ENCODE data around the gene CTNND2.

The CTNND2 gene

GRCh38 chr5:11594021-11594420 lies 310.2 kb downstream of the CTNND2 start:
- in situ Hi-C loops (cut with HindIII; ENCODE audit: low pct_unique_long_range_greater_than_20kb, low sequenced_read_pairs) = no loop called here
- no peak for DNase-seq (ENCODE audit: low read depth in 1 of 2, low spot score in 1 of 2)
- TF ChIP-seq JUND (IDR thresholded peaks at IDR 0.05; ENCODE audit: low read depth) = no peak

DNA sequence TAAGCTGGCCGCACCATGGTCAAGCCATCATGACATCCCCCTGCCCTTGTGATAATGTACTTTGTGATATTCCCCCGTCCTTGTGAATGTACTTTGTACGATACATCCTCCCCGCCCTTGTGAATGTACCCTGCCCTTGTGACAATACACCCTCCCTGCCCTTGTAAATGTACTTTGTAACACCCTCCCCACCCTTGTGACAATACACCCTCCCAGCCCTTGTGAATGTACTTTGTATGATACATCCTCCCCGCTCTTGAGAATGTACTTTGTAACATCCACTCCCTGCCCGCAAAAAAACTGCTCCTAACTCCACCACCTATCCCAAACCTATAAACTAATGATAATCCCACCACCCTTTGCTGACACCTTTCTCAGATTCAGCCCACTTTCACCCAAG lies 313.8 kb downstream of the CTNND2 start:
- TF ChIP-seq JUND (IDR thresholded peaks at IDR 0.05; ENCODE audit: low read depth) = no peak
- in situ Hi-C loops (cut with HindIII; ENCODE audit: low pct_unique_long_range_greater_than_20kb, low sequenced_read_pairs) = no loop called here
- DNase-seq (ENCODE audit: low read depth in 1 of 2, low spot score in 1 of 2) = no peak

GRCh38 chr5:11588803-11589202 lies 315.4 kb downstream of the CTNND2 start:
- no peak for DNase-seq (ENCODE audit: low read depth in 1 of 2, low spot score in 1 of 2)
- TF ChIP-seq JUND (IDR thresholded peaks at IDR 0.05; ENCODE audit: low read depth) = no peak
- in situ Hi-C loops (cut with HindIII; ENCODE audit: low pct_unique_long_range_greater_than_20kb, low sequenced_read_pairs) = no loop called here

DNA sequence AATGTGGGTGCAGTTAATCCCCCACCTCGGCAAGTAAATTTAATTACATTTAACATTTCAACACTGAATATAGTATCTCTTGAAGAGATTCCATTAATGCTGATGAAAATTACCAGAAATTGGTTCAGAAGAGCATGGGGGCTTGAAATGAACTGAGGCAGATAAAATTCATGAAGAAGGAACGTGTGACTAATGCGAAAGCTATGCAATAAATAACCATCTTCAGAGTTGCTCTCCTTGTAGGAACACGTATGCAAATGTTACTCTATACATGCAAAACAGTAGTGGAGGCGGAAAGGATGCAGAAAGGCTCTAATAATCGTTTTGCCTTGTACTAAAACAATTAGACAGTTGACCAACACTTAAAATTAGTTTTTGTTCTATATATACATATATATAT lies 320.2 kb downstream of the CTNND2 start:
- no peak for DNase-seq (ENCODE audit: low read depth in 1 of 2, low spot score in 1 of 2)
- in situ Hi-C loops (cut with HindIII; ENCODE audit: low pct_unique_long_range_greater_than_20kb, low sequenced_read_pairs) = no loop called here
- TF ChIP-seq JUND (IDR thresholded peaks at IDR 0.05; ENCODE audit: low read depth) = no peak

DNA sequence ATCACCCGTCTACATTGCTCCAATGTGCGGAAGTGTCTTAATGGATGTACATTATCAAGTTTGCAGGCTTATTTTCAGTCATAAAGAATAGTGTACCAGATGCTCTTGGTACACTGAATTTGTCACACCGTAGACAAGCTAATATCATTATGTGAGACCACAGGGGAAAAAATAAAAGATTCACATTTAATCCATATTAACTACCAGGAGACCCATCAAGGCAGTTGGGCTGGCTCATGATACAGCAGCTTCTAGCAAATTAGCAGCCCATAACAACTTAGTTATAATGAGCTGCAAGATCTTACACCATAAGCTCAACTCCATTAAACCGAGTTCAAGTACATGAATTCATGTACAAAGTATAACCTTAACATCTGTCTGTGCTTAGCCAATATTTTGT lies 324.9 kb downstream of the CTNND2 start:
- DNase-seq (ENCODE audit: low read depth in 1 of 2, low spot score in 1 of 2) = no peak
- in situ Hi-C loops (cut with HindIII; ENCODE audit: low pct_unique_long_range_greater_than_20kb, low sequenced_read_pairs) = no loop called here

GRCh38 chr5:11574787-11575186 lies 329.5 kb downstream of the CTNND2 start:
- in situ Hi-C loops (cut with HindIII; ENCODE audit: low pct_unique_long_range_greater_than_20kb, low sequenced_read_pairs) = no loop called here
- no peak for DNase-seq (ENCODE audit: low read depth in 1 of 2, low spot score in 1 of 2)

More for the DNA sequence above, 324.9 kb downstream of the CTNND2 start:
- no peak for TF ChIP-seq JUND (IDR thresholded peaks at IDR 0.05; ENCODE audit: low read depth)

GRCh38 chr5:11573140-11573992 lies 330.9 kb downstream of the CTNND2 start:
- in situ Hi-C loops (cut with HindIII; ENCODE audit: low pct_unique_long_range_greater_than_20kb, low sequenced_read_pairs) = no loop called here
- no peak for TF ChIP-seq JUND (IDR thresholded peaks at IDR 0.05; ENCODE audit: low read depth)
- DNase-seq (ENCODE audit: low read depth in 1 of 2, low spot score in 1 of 2) = no peak

More at GRCh38 chr5:11574787-11575186, 329.5 kb downstream of the CTNND2 start:
- no peak for TF ChIP-seq JUND (IDR thresholded peaks at IDR 0.05; ENCODE audit: low read depth)

- TF ChIP-seq JUND (IDR thresholded peaks at IDR 0.05; ENCODE audit: low read depth) = no peak
- in situ Hi-C loops (cut with HindIII; ENCODE audit: low pct_unique_long_range_greater_than_20kb, low sequenced_read_pairs) = no loop called here
- no peak for DNase-seq (ENCODE audit: low read depth in 1 of 2, low spot score in 1 of 2)
Observed at GRCh38 chr5:11564706-11565105, 339.5 kb downstream of the CTNND2 start.

DNA sequence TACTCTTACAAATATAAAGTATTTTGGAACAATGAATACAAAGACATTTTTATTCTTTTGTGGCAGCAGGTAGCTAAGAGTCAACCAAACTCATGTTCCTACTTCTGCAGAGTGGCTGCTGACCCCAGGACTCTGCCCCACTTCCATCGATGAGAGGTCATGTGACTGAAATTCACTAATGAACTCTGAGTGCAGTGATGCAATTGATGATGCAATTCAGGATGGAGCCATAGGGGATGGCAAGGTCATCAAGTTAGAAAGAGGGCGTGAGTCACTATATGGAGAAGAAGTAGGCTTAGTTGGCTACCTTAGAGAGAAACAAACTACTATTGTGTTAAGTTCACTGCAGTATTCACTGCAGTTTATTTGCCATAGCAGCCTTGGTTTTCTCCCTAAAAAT lies 340.4 kb downstream of the CTNND2 start:
- no peak for TF ChIP-seq JUND (IDR thresholded peaks at IDR 0.05; ENCODE audit: low read depth)
- no peak for DNase-seq (ENCODE audit: low read depth in 1 of 2, low spot score in 1 of 2)
- in situ Hi-C loops (cut with HindIII; ENCODE audit: low pct_unique_long_range_greater_than_20kb, low sequenced_read_pairs) = no loop called here

- TF ChIP-seq JUND (IDR thresholded peaks at IDR 0.05; ENCODE audit: low read depth) = no peak
- in situ Hi-C loops (cut with HindIII; ENCODE audit: low pct_unique_long_range_greater_than_20kb, low sequenced_read_pairs) = no loop called here
- no peak for DNase-seq (ENCODE audit: low read depth in 1 of 2, low spot score in 1 of 2)
Observed at GRCh38 chr5:11560915-11561697, 343.1 kb downstream of the CTNND2 start.

GRCh38 chr5:11557063-11557462 lies 347.2 kb downstream of the CTNND2 start:
- in situ Hi-C loops (cut with HindIII; ENCODE audit: low pct_unique_long_range_greater_than_20kb, low sequenced_read_pairs) = no loop called here
- TF ChIP-seq JUND (IDR thresholded peaks at IDR 0.05; ENCODE audit: low read depth) = no peak
- no peak for DNase-seq (ENCODE audit: low read depth in 1 of 2, low spot score in 1 of 2)

- no peak for TF ChIP-seq JUND (IDR thresholded peaks at IDR 0.05; ENCODE audit: low read depth)
- in situ Hi-C loops (cut with HindIII; ENCODE audit: low pct_unique_long_range_greater_than_20kb, low sequenced_read_pairs) = no loop called here
Observed at GRCh38 chr5:11555171-11555570, 349.1 kb downstream of the CTNND2 start.

GRCh38 chr5:11547730-11548129 lies 356.5 kb downstream of the CTNND2 start:
- in situ Hi-C loops (cut with HindIII; ENCODE audit: low pct_unique_long_range_greater_than_20kb, low sequenced_read_pairs) = no loop called here
- TF ChIP-seq JUND (IDR thresholded peaks at IDR 0.05; ENCODE audit: low read depth) = no peak
- DNase-seq (ENCODE audit: low read depth in 1 of 2, low spot score in 1 of 2) = no peak

More at GRCh38 chr5:11555171-11555570, 349.1 kb downstream of the CTNND2 start:
- no peak for DNase-seq (ENCODE audit: low read depth in 1 of 2, low spot score in 1 of 2)
